Fibroblast of skin of back (primary cell): ENCODE data around the gene MIGA2.
"Not testable (repeated sequence)": the region's sequence is repeated elsewhere in the genome, so short reads cannot be mapped to it uniquely, and the experiment has no call there.

ENCODE experiments used
- DNase-seq: peaks from one replicate; pipeline ENCODE4 v3.0.0-alpha.2; 2013

The MIGA2 gene

GRCh38 chr9:129011170-129011569, 25.3 kb upstream of the MIGA2 start:
- no peak for DNase-seq

DNA sequence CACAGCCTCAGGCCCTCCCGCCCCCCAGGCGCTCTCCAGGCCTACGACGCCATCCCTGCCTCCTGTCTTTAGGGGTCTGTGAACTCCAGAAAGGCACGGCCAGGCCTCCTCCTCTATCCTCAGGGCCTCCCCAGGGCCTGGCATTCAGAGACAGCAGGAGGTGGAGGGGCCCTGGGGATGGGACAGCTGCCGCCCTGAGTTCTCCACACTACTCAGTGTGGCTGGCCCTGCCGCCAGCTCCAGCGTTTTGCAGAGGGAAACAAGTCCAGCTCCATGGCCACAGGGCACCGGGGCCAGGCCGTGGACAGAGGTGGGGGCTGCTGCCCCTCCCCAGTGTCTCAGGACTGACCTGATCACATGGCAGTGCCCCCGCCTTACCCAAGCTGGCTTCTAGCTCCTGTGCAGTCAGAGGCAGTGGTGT, 24.7 kb upstream of the MIGA2 start:
- no peak for DNase-seq

DNA sequence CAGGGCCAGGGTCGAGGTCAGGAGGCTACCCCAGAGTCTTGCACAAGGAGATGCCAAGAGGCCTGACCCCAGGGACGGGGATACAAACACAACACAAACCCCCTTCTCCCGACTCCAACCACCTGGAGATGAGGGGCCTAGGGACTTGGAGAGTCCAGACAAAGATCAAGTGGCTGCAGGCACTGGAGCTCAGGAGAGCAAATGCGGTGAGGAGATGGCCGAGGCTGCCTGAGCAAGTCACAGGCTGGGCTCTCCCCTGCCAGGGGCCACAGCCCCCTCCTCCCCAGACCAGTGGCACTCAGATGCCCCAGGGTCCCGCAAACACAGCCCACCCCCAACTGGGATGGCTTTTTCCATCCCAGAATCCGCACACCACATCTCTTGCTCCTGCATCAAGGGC, 24.1 kb upstream of the MIGA2 start:
- no peak for DNase-seq

GRCh38 chr9:129012893-129013448, 23.5 kb upstream of the MIGA2 start:
- DNase-seq = no peak

DNA sequence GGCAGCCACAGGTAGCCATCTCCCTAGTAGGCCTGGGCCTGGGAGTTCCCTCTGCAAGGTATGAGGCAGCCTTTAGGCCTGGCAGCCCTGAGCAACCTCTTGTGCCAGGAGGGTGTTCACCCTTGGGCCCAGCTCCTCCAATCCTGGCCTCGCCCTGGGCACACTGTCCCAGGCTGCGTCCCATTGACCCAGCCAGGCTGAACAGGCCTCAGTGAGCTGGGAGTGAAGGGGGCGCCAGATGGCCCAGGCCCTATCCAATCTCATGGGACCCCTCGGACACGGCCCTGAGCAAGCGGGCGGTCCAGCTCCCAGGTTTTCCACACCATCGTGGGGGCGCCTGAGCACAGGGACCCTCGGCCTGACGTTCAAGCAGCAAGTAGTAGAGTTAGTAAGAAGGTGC, 22.8 kb upstream of the MIGA2 start:
- no peak for DNase-seq

GRCh38 chr9:129014124-129014523, 22.3 kb upstream of the MIGA2 start:
- DNase-seq = no peak

- DNase-seq = no peak
Measured at GRCh38 chr9:129014608-129015007, 21.8 kb upstream of the MIGA2 start.

DNA sequence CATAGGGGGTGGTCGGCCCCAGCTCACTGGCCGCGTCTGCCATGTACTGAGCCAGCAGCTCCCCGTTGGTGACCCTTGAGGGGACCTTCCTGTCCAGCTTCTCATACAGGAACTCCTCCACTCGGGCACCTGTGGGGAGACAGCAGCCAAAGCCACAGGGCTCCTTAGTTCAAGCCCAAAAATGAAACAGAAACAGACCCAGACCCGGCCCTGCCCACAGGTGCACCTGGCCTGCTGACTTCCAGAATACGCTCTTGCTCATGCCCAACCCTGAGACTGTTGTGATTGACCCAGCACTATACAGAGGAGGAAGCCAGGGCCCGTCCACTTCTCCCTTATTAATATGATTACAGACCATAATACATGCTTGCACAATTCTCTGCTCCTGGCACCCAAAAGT, 15.3 kb upstream of the MIGA2 start:
- no peak for DNase-seq

DNA sequence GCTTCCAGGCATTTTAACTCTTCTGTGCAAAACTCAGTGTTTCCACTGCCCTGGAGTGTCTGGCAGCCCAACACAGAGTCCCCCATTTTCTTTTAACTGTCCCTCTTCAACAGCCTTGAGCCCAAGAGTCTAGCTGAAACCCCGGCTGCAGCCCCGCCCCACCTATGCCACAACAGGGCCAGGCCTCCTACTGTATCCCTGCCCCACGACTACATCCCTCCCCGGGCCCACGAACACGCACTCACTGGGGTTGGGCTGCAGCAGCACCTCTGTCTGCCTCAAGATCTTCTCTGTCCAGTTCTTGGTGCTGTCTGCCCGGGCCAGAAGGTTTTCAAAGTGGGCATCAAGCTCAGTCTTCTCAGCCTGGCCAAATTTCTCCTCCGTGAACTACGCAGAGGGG, 14.4 kb upstream of the MIGA2 start:
- DNase-seq = no peak

GRCh38 chr9:129023036-129023907, 13.2 kb upstream of the MIGA2 start:
- peak; percentile 63 for DNase-seq

DNA sequence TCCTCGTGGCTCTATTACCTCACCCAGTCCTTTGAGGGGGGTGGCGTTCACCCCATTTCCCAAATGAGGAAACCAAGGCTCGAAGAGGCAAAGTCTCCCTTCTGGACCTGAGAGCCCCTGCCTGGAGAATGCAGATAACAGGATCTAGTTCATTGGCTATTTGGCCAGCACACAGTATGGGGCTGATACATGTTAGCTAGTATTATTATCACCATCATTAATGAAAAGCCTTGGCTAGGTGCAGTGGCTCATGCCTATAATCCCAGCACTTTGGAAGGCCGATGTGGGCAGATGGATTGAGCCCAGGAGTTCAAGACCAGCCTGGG, 12.6 kb upstream of the MIGA2 start:
- no peak for DNase-seq

DNA sequence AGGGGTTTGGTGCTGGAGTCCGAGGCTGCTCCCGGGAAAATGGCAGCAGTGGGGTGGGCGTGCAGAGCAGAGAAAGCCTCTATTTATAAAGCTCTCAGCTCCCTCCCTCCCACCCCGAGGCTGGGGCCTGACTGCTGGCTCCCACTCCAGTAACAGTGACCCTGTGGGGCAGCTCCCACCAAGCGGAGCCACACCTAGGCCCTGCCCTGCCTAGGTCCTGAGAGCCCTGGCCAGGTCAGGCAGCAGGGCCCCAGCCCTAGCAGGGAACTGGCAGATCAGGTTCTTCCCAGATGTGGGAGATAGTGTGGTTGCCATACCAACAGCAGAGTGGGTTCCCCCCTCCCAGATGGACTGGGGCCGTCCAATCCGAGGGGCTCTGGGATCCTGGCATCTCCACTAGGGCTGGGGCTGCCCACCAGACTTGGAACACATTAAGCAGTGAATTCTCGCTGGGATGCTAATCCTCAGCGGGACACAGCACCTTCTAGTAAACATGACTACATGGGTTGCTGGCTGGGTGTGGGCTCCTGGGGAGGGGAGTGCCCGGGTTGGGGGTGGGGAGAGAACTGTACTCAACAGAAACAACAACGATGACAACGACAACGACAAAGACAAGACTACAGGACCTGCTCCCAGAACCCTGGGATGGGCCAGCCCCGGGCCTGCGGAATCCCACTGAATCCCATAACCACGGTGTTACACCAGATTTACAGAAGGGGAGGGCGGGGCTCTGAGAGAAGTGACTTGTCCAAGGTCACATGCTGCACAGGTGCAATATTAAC, 9.8 kb upstream of the MIGA2 start:
- no peak for DNase-seq

DNA sequence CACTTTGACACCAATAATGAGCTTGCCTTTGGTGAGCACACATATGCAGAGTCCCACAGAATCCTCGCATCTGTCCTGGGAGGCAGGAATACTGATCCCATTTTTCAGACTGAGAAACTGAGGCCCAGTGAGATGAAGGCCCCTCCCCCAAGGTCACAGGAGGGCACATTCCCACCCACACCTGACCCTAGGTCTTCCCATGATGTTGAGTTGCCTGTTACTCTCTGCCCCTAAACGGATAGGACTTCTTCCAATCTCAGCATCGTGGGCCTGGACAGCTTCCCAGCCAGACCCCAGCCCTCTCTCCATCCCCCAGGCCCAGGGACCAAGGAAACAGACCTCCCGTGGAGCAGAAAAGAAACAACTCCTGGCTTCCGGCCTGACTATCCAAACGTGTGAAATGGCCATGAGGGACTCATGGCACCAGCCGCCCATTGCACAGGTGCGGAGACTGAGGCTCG, 9.2 kb upstream of the MIGA2 start:
- no peak for DNase-seq

DNA sequence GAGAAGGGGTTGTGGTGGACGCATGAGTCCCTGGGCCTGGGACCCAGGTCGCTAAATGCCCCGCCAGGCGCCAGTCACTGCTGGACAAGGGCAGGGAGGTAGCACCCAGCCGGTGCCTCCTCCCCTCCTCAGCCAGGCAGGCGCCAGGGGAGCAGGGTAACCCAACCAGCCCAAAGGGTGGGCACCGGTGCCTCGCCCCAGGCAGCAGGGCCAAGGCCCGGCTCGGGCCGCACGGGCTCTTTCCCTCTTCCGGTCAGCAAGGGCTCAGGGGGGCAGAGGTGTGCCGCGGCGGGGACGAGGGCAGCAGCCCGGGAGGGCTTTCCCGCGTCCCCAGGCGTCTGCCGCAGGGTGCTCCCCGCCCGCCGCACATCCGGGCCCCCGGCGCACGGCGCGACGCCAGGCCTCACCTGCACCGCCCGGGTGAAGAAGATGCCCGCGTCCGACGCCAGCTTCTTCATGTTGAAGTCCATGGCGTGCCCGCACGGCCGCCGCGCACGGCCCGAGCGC, 8.7 kb upstream of the MIGA2 start:
- DNase-seq = peak; percentile 25

DNA sequence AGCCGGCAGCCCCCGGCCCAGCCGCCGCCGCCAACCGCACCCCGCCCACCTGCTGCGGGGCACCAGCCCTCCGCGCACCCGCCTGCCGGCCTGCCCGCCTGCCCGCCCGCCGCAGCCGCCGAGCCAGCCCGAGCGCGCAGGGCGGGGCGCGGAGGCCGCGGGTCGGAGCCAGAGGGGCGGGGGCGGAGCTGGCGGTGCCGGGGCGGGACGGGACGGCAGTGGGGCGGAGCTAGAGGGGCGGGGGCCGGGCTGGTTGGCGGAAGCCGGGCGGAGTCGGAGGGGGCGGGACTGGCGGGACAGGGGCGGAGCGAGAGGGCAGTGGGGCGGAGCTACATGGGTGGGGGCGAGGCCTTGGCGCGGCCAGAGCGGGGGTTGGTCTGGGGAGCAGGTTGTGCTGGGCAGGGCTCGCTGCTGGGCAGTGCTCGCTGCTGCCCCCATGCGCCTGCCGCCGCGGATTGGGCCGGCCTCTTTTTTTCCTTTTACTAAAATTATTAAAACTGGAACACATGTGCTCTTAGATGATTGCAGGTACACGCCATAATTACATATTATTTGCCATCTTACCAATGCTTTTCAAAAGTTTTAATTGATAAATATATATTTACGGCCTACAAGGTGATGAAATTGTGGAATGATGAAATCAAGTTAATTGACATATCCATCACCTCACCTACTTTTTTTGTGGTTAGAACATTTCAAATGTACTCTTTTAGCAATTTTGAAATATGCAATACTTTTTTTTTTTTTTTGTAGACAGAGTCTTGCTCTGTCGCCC, 8.0 kb upstream of the MIGA2 start, which contains the start of gene SH3GLB2:
Gene SH3GLB2, minus strand, starts transcription at position 140 of the 775 bp plus-strand sequence. CDS start 177 bp downstream, outside the sequence.
- DNase-seq = peak; percentile 87

DNA sequence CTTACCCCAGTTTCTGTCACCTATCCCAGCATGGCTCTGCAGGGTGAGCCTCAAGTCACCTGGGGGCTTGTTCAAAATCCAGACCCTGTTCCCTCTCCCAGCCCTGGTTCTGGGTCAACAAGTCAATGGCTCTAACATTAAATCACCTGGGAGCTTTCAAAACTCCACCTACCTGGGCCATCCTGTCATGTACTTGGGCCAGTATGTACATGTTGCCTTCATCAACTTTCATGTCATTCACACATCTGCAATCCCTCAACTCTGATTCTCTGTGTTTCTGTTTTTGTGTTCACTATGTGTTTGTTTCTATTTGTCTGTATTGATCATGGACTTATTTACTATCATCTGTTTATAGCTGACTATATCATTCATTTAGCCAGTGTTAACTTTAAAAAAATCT, 6.2 kb upstream of the MIGA2 start:
- DNase-seq = no peak

DNA sequence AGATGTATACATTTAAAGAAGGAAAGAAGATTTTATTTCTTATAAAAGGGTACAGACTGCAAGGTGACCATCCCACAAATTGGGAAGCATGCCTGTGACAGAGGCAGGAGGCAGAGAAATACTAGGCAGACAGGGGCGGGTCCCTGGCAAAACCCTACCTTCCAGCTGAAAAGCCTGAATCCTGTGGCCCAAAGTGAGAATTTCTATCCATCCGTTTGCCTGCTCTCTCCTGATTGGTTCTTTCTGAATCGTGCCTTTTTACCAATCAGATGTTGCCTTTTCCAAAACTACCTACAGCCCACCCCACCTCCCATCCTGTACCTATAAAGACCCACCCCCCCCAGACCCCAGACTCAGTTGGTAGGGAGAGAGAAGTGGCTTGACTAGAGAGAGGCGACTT, 4.9 kb upstream of the MIGA2 start:
- DNase-seq = no peak

DNA sequence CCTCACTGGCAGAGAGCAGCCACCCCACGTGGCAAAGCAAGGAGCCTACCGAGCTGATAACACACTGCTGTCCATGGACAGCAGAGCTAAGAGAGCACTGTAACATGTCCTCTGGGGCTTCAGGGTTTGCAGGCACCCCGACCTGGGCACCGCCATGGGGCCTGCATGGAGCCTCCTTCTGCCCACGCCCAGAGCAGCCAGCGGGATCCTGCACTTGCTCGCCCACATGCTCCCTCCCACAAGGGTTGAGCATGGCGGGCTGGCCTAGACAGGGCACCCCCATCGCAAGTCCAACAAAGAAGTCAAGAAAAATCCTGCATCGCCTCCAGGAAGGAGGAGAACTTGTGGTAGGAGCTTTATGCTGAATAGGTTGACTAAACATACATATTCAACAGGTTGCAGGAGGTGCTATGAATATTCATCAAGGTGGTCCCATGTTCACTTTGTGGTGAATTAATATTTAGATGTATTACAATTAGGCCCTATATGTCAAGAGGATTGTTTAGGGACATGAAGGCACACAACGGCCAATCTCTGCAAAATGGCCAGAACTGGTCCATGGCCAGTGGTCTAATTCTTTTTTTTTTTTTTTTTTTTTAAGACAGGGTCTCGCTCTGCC, 3.8 kb upstream of the MIGA2 start:
- no peak for DNase-seq

DNA sequence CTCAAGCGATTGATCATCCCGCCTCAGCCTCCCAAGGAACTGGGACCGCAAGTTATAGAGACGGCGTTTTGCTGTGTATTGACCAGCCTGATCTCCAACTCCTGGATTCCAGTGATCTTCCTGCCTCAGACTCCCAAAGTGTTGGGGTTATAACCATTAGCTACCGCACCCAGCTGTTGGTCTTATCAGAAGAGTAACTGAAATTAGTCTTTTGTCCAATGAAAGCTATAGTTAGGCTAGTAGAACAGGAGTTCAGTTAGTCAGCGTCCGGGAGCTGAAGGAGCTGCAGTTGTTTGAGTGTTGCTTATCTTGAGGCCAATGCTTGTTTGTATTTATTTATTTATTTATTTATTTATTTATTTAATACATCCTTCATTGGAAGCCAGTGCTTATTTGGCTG, 3.2 kb upstream of the MIGA2 start:
- no peak for DNase-seq

GRCh38 chr9:129035838-129036237, 588 bp upstream of the MIGA2 start:
- not testable (repeated sequence) for DNase-seq

DNA sequence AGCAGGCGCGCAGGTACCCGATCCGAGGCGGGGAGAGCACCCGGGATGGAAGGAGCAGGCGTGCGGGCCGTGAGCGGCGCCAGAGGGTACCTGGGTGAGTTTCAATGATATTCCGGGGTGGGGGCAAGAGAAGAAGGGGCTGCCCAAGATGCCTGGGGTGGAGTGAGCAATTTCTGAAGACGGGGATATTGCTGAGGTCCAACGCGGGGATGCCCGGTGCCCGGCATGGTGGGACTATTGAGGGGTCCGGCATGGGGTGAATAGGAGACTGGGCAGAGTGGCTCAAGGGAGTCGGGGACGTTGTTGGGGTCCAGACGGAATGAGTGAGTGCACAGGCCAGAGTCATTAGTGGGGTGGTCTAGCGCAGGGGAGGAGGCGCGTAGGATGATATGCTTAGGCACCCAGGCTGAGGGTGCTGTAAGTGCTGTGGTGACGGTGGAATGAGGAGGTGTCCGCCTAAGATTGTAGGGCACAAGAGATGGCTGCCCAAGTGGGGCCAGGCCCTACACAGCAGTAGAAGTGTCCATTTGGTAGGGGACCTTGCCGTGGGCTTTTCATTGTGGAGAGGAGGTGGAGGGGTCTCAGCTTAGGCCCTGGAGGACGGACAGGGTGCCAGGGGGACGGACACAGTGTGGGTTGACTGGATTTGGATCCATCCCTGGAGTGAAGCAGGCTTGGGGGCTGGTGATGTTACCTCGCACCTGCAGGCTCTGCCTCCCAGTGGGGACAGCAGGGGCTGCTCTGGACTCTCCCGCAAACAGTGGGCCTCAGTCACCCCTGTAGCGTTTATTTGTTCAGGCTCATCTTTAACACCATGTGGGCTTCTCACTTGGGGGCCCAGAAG, 719 bp downstream of the MIGA2 start:
- DNase-seq = no peak
